HG02852 (cell line): ENCODE measurements around the gene LTBP1.

Experiments
- ATAC-seq: cut with Tn5 transposase; IDR thresholded peaks from one replicate; pipeline ENCODE4 v1.9.1; 2021; ENCODE audit warnings: mild to moderate bottlenecking, moderate library complexity; ENCODE audit not compliant: unreplicated experiment

The LTBP1 gene

DNA sequence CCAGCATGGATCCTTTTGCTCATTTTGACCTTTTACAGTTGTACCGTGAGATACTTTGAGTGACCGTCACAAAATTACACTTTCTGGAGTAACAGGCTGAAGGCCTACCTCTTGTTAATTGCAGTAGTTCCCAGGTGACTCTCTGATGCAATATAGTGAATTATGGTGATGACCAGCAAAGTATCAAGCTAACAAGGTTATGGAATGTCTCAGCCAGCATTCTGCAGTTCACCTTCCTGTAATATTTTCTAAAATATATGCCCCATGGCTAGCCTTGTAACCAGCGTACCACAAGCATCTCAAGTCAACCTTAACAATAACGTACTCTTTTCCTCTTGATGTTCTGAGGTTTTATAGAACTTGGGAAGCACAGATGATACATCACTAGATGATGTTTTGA is 234.7 kb downstream of the LTBP1 start:
- ATAC-seq = no peak

DNA sequence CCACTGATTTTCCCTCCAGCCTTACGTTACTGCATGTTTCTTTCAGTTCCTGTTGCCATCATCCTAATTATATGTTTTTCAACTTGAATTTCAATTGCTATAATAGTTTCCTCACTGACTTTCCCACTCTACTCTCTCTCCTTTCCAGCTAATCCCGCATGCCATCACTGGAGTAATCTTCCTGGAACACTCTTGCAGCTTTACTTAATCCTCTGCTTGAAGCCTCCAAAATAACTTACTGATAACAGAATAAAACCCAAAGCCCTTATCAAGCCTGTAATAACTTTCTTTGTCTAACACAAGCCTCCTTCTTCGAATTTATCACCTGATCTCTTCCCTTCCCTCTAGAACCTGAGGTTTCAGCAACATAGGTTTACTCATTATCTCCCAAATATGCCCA is 237.3 kb downstream of the LTBP1 start:
- ATAC-seq = no peak

DNA sequence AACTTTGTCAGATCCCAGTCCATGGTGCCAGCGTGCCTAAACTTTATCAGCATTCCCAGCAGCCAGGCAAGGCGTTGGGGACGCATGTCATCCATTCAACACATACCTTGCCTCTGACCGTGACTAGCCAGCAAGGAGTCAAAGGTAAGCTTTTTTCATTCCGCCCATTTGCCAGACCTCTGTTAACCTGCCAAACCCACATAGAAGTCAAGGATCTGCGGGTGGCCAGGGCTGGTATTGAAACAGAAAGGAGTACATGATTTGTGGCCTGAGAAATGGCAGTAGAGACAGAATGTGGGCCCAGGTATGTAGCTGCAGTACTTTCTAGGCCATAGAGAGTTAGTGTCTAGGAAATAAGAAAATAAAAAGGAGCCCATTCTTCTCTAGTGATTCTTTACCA is 240.2 kb downstream of the LTBP1 start:
- ATAC-seq = no peak

- no peak for ATAC-seq
These were observed 242.0 kb downstream of the LTBP1 start for GRCh38 chr2:33188799-33189198.

DNA sequence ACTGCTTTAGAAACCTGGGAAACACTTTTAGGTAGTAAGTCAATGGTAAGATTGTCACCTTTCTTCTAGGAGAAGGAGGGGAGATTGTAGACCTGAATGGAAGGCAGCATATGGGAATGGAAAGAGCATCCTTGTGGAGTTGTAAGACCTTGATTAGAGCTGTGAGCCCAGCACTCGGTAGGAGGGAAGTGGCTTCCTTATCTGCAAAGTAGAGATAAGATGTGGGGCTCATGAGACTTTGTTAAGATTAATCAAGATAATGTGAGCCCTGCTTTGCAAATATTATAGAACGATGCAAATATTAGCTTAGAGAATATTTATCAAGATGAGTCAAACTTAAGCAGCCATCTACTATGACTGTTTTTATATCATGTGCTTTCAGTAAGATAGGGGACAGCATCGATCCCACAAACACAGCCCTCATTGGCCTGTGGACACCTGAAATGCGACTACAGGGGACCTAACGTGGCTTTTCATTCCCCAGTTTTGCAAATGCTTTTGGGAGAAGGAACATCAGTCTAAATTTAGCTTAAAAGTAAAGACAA is 243.7 kb downstream of the LTBP1 start:
- no peak for ATAC-seq

- no peak for ATAC-seq
These were observed 249.1 kb downstream of the LTBP1 start for GRCh38 chr2:33195891-33196290.

GRCh38 chr2:33196700-33197099 is 249.9 kb downstream of the LTBP1 start:
- no peak for ATAC-seq

DNA sequence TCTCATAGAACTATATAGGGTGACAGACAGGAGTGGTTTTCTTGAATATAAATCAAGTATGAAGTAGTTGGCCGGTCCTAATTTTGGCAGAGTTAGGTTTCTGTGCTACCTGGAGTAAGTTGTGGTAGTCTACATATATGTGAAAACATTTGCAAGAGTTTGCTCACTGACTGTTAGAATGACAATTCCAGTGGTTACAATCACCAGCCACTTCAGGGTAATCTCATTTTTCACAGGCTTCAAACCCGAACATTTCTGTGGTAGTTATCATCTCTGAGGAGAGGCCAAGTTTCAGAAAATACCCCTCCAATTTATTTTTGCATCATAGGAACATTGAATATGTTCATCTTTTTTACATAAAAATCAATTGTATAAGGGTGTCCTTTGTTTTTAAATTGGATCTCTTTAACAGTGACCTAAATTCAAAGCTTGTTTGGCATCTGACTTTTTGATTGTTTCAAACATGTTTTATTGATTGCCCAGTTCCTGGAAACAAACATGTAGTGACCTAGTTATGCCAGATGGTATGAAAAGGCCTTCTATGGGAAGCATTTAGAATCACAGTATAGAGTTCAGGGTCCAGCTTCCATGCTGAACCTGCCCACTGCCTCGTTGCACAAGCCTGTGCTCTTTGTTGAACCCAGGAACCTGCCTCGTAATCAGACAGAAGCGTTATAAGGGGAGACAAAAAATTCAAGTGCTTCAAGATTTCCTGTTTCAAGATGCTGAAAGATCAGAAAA is 250.6 kb downstream of the LTBP1 start:
- ATAC-seq = no peak

GRCh38 chr2:33202641-33203522 is 256.1 kb downstream of the LTBP1 start:
- no peak for ATAC-seq

DNA sequence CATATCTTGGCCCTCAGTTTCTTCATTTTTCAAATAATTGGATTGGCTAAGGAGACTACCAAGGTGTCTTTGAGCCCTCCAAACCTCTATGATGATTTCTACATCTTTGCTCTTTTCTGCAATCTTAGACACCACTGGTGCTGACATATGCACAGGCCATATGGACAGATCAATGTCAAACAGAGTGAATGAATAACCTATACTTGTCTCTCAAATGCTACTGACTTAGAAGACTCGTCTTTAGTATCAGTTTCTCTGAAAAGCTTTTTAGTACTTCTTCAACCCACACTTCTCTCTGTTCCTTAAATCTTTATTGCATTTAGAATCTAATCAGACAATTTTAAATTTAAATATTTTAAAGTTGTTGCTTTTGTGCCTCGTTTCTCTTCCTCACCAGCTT is 258.2 kb downstream of the LTBP1 start:
- peak; percentile 43 for ATAC-seq

DNA sequence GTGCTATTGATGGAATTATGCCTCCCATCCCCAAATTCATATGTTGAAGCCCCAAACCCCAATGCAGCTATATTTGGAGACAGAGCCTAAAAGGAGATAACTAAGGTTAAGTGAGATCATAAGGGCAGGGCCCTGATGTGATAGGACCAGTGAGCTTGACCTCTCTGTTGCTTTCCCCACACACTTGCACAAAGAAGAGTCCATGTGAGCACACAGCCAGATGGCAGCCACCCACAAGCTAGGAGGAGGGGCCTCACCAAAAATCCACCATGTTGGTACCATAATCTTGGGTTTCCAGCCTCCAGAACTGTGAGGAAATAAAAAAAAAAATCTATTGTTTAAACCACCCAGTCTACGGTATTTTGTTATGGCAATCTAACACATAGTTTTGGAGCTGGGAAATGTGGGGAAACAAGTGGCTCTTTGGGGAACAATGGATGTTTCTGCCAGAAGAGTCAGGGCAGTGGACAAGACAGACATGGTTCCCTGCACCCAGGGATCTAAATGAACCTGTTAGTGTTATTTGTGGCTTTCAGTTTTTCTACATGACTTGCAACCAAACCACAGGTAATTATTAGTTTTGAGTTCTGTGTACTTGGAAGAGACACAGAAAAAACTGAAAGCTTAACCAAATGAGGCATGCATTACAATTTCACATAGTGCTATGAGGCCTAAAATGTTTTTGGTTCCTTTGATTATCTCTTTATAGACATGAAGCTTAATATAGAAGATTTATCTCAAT is 259.1 kb downstream of the LTBP1 start:
- peak; percentile 95 for ATAC-seq

DNA sequence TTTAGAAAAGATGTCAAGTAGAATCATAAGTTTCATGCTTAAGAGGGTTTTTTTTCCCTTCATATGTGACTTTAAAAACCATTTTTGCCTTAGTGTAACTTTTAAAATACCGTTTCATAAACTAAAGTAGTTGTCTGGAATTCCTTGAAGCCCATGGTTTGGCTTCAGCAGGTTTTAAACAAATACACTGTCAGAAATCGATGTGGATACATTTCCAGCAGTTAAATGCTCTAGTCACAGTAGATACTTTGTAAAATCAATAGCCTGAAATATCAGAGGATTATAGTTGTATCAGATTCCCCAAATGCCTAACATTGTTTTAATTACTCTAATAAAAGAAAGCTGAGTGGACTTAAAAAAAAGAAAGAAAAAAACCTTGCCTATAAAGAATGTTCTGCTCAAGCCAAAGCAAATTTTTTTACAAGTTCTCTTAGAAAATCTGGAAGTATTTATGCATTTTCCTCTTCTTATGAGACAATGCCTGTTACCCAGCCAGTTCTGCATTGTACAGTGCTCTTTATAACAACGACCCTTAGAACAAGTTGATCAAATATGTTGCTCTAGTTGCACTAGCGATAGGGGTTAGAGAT is 260.5 kb downstream of the LTBP1 start:
- no peak for ATAC-seq

DNA sequence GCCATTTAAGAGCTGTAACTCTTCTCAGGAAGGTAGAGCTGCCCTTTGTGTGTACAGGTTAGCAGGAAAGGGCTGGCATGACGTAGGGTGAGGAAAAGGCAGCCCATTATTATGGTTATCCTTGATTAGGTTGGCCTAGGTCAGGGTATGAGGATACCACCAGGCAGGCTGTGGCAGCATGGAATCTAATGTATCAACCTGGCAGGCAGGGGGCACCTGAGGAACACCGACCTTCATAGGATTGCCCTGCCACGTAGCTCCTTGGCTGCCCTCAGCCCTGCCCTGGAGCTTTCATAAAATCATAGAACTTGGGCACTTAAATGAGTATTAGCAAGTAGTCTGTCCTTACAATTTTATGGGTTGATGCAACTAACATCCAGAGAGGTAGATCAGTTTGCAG is 261.6 kb downstream of the LTBP1 start:
- no peak for ATAC-seq

- ATAC-seq = no peak
These were observed 263.2 kb downstream of the LTBP1 start for GRCh38 chr2:33209976-33210375.

GRCh38 chr2:33210626-33211025 is 263.9 kb downstream of the LTBP1 start:
- ATAC-seq = no peak

GRCh38 chr2:33212151-33212550 is 265.4 kb downstream of the LTBP1 start:
- ATAC-seq = no peak

DNA sequence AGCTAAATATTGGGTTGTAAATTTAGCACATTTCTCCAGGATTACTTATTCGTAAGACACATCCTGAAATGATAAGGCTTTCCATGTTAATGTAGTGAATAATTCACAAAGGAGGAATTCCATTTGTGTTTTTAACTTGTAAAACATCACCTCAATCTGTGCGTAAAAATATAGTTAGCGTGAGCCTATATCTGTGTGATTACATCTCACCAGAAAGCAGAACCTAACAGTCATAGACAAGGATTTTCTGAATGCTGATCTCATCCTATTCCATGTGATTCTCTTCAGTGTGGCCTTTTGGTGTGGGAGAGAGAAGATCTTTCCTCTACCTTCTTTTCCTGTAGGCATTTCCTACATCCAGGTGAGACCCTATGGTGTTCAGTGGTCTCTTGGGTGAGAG is 266.5 kb downstream of the LTBP1 start:
- no peak for ATAC-seq

GRCh38 chr2:33213648-33214047 is 266.9 kb downstream of the LTBP1 start:
- no peak for ATAC-seq

DNA sequence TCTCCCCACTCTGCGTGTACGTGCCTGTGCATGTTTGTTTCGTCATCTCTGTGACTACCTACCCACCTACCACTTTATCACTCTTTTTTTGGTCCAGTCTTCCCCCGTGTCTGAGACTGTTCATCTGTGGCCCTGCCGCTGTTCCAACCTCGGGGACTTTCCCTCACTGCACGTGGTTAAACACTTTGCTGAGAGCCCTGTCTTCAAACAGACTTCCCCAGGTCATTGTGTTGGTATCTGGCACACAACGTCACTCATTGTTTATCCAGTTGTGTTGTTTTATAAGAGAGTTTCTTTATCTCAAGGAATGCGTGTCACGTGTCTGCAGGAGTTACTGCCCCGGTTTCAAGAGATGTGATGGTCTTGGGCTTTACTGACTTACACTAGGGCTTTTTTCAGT is 267.7 kb downstream of the LTBP1 start:
- ATAC-seq = no peak

GRCh38 chr2:33214857-33215256 is 268.1 kb downstream of the LTBP1 start:
- no peak for ATAC-seq

DNA sequence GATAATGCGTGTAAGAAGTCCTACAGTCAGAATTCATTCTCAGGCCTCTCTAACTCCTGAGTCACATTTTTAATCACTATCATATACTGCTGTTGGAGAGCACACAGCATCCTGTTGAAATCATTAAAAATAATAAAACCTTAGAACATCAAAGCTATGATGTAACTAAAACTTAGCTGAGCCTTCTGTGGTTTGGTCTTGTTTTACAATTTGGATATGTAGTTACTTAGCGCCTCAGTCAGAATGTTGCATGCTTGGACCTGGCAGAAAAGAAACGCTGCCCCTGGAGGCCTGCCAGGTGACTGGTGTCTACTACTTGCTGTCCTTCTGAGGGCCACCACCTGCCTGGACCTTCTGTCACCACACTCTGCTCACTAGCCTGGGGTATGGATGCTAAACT is 268.5 kb downstream of the LTBP1 start:
- no peak for ATAC-seq
